ENCODE measurements around the gene NVL. TPM values are rescaled to one million over a fixed set of nuclear protein-coding genes. Genes with fewer than 3 reads are reported as not detected.

Gene NVL
- total and polyA plus RNA-seq, 2 of the 4 experiments (the other 2 are of a cell fraction): 16.5 to 18.4 TPM

DNA sequence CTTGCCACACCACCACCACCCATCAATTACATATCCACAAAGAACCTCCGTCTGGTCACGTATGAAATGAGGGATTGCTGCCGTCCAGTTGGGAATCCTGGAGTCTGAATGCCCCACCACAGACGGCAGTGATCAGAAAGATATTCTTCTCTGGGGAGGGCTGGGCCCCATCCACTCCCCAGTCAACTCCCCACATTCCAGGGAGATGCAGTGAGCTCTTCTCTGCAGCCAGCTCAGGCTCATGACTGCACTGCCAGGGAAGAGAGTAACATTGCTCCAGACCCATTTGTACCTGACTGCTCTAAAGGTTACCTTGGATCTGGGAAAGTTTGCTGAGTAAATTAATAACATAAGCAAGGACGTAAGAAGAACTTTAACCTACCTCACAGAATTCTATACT is 128.6 kb downstream of the NVL start:
- in situ Hi-C loops (cut with MboI; ENCODE audit: low sequenced_read_pairs) (no loop called here), dilution Hi-C loops (cut with HindIII; ENCODE audit: low sequenced_read_pairs, unreplicated experiment) (no loop called here), intact Hi-C loops (cut with micrococcal nuclease) (no loop called here)
- no peak for ATAC-seq (ENCODE audit: low read depth)
- ChIA-PET POLR2A (ENCODE audit: unreplicated experiment) (interaction anchor here (0.6 kb wide), 1 partner anchor 140 kb away, joined by 9 read pairs; no protein-coding TSS in a partner anchor), CTCF (no interaction called here)
- Histone ChIP-seq H2AFZ (replicated peaks; ENCODE audit: low read length, poor library complexity) (no peak overlapping the region), H3K9me1 (ENCODE audit: insufficient read depth, low read length) (peaks cover 12% of the 10 kb centered on the region; the same call in 1 of the 2 replicates), H3K27ac (ENCODE audit: insufficient read depth, low read length) (no peak overlapping the region), H2AK5ac (ENCODE audit: low read depth, low read length) (no peak overlapping the region), H2BK120ac (ENCODE audit: low read depth, low read length) (no peak overlapping the region), H3K27me3 (ENCODE audit: control insufficient read depth, insufficient read depth, low read length) (no peaks in the 10 kb centered on the region), H3K56ac (ENCODE audit: extremely low read depth, insufficient read depth, low read length) (no peak overlapping the region), H3K9ac (ENCODE audit: low read depth, low read length) (no peak overlapping the region), H2BK5ac (ENCODE audit: low read depth, low read length, poor library complexity, severe bottlenecking) (no peak overlapping the region), H4K5ac (ENCODE audit: low read depth, low read length) (no peak overlapping the region), H3K9me3 (ENCODE audit: control insufficient read depth, insufficient read depth, low read length) (no peaks in the 10 kb centered on the region), H3K36me3 (ENCODE audit: control insufficient read depth, insufficient read depth, low read length) (no peaks in the 10 kb centered on the region), H3K4ac (ENCODE audit: low read depth, low read length) (no peak overlapping the region), H4K91ac (ENCODE audit: insufficient read depth, low read depth, low read length) (no peak overlapping the region), H2BK20ac (ENCODE audit: low read depth, low read length) (no peak overlapping the region), H2BK15ac (ENCODE audit: low read depth, low read length) (no peak overlapping the region), H4K20me1 (ENCODE audit: insufficient read depth, low read length) (no peaks in the 10 kb centered on the region), H3K4me3 (ENCODE audit: insufficient read depth, low read depth, low read length) (no peak overlapping the region), H3K14ac (replicated peaks; ENCODE audit: low read depth, low read length) (no peak overlapping the region), H3K4me1 (ENCODE audit: control insufficient read depth, insufficient read depth, low read length) (peaks cover 18% of the 10 kb centered on the region), H2AK9ac (replicated peaks; ENCODE audit: low read depth, low read length, poor library complexity) (no peak overlapping the region), H3K18ac (ENCODE audit: low read depth, low read length) (no peak overlapping the region), H4K8ac (ENCODE audit: low read depth in 2 of 2, low read length in 2 of 2) (no peak overlapping the region), H3K23ac (ENCODE audit: low read depth, low read length) (no peak overlapping the region), H3K79me1 (ENCODE audit: low read depth in 1 of 2, low read length in 2 of 2) (peaks cover 0 to 4% of the 10 kb centered on the region in 2 experiments; a peak in 2 of 4 replicates), H3K4me2 (ENCODE audit: low read depth, low read length) (no peak overlapping the region)
- BruUV-seq (replicated peaks): no TSS peak
- DNase-seq: no peak
- WGBS, 2 experiments (ENCODE audit: extremely low coverage in 2 of 2, insufficient read length in 1 of 2): no CpG with 5 or more reads among the region's 5 CpGs
- TF ChIP-seq RCOR1 (IDR thresholded peaks at IDR 0.05; ENCODE audit: insufficient replicate concordance, low read length) (no peak), CEBPB (IDR thresholded peaks at IDR 0.05; ENCODE audit: low read depth, low read length) (no peak), FOS (IDR thresholded peaks at IDR 0.05; ENCODE audit: low read depth, low read length) (no peak), POLR2A (IDR thresholded peaks at IDR 0.05; ENCODE audit: low read depth, low read length) (no peak), RFX5 (IDR thresholded peaks at IDR 0.05; ENCODE audit: low read depth, low read length) (no peak), SMC3 (IDR thresholded peaks at IDR 0.05; ENCODE audit: low read depth, low read length) (no peak), RAD21 (IDR thresholded peaks at IDR 0.05; ENCODE audit: low read length) (no peak), MAFK (IDR thresholded peaks at IDR 0.05; ENCODE audit: low read depth, low read length) (no peak), BHLHE40 (IDR thresholded peaks at IDR 0.05; ENCODE audit: low read depth, low read length) (no peak), MAZ (IDR thresholded peaks at IDR 0.05; ENCODE audit: borderline replicate concordance, low read depth, low read length) (no peak), CHD1 (IDR thresholded peaks at IDR 0.05; ENCODE audit: low read depth, low read length) (no peak), NFE2L2 (IDR thresholded peaks at IDR 0.05; ENCODE audit: low read depth, low read length) (no peak)
- TF ChIP-seq, protein P1, sequence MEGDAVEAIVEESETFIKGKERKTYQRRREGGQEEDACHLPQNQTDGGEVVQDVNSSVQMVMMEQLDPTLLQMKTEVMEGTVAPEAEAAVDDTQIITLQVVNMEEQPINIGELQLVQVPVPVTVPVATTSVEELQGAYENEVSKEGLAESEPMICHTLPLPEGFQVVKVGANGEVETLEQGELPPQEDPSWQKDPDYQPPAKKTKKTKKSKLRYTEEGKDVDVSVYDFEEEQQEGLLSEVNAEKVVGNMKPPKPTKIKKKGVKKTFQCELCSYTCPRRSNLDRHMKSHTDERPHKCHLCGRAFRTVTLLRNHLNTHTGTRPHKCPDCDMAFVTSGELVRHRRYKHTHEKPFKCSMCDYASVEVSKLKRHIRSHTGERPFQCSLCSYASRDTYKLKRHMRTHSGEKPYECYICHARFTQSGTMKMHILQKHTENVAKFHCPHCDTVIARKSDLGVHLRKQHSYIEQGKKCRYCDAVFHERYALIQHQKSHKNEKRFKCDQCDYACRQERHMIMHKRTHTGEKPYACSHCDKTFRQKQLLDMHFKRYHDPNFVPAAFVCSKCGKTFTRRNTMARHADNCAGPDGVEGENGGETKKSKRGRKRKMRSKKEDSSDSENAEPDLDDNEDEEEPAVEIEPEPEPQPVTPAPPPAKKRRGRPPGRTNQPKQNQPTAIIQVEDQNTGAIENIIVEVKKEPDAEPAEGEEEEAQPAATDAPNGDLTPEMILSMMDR (conservative IDR thresholded peaks at IDR 0.05; ENCODE audit: low read depth, low read length): no peak

Measured in IMR-90 (cell line).